Breast epithelium (tissue), 4 donors: ENCODE results near the gene IL36B. TPM values are rescaled to one million over a fixed set of nuclear protein-coding genes. Genes with fewer than 3 reads are reported as not detected.

ENCODE experiments used
- DNase-seq, 2 donors: peaks; one replicate each; pipeline ENCODE4 v3.0.0-alpha.2; 2019; ENCODE audit warnings: low spot score in 2 of 2
- H3K27ac ChIP-seq, 2 donors: fragments of 200-600 bp; sonication (generic) in 1 of 2; one replicate each; pipeline ENCODE4 v1.5.1; 2016 to 2019; ENCODE audit warnings: mild to moderate bottlenecking in 1 of 2
- H3K27me3 ChIP-seq, 2 donors: fragments of 200-600 bp; sonication (generic) in 1 of 2; one replicate each; pipeline versions ENCODE4 v1.5.1 to v1.6.0; 2017 to 2019; ENCODE audit warnings: control low read depth in 1 of 2, mild to moderate bottlenecking in 1 of 2
- H3K36me3 ChIP-seq: fragments of 200-600 bp; one replicate; pipeline ENCODE4 v1.5.1; 2019
- H3K4me1 ChIP-seq, 2 donors: fragments of 200-600 bp; sonication (generic); one replicate each; pipeline ENCODE4 v1.5.1; 2016 to 2019; ENCODE audit warnings: control low read depth in 1 of 2
- H3K4me3 ChIP-seq, 3 donors: fragments of 200-600 bp; sonication (generic); 1 replicate in 2 of 3; 2 replicates in 1 of 3; pipeline ENCODE4 v1.5.1; 2016 to 2019; ENCODE audit warnings: mild to moderate bottlenecking in 3 of 3, moderate library complexity in 2 of 3
- H3K9me3 ChIP-seq, 2 donors: fragments of 200-600 bp; sonication (generic) in 1 of 2; one replicate each; pipeline ENCODE4 v1.5.1; 2016 to 2019; ENCODE audit warnings: control low read depth in 1 of 2
- CTCF ChIP-seq, 3 donors: fragments of 450-650 bp; IDR thresholded peaks; one replicate each; pipeline ENCODE4 v1.5.1; 2016 to 2017; ENCODE audit warnings: antibody characterized with exemption in 3 of 3, mild to moderate bottlenecking in 3 of 3, moderate library complexity in 3 of 3
- POLR2A ChIP-seq: fragments of 450-650 bp; IDR thresholded peaks from one replicate; pipeline ENCODE4 v1.6.1; 2016; ENCODE audit warnings: antibody characterized with exemption, mild to moderate bottlenecking, moderate library complexity
- POLR2AphosphoS5 ChIP-seq, 3 donors: sonication (generic); formaldehyde crosslinking; IDR thresholded peaks; one replicate each; pipeline ENCODE4 v1.6.1; 2017; ENCODE audit warnings: antibody characterized with exemption in 3 of 3
- intact Hi-C: fragments of 100-400 bp; cut with DNase I; formaldehyde crosslinking; loops from one replicate; pipeline ENCODE4 v1.15.1; 2023; ENCODE audit warnings: low total_unique reads
- total RNA-seq, 3 donors: library from RNA; depleted of rRNA; stranded (reverse); fragments of >200 nt; gene quantifications; one replicate each; pipeline ENCODE4 v1.1.0, GENCODE V29; 2016

Gene IL36B
- total RNA-seq, 3 donors from 2014 or later, result not detected

GRCh38 chr2:113064281-113064680, 11.6 kb upstream of the IL36B start:
- Histone ChIP-seq H3K27ac (no peak overlapping the region), H3K4me1 (no peaks in the 10 kb centered on the region), H3K9me3 (no peaks in the 10 kb centered on the region), H3K36me3 (no peaks in the 10 kb centered on the region), H3K4me3 (no peak overlapping the region), H3K27me3 (no peaks in the 10 kb centered on the region)
- TF ChIP-seq CTCF (IDR thresholded peaks at IDR 0.05) (no peak), POLR2AphosphoS5 (IDR thresholded peaks at IDR 0.05) (no peak), POLR2A (no peak)
- no peak for DNase-seq
- intact Hi-C loops, result loop anchor here (10.0 kb wide), 1 partner anchor 1899 kb away; no protein-coding TSS in a partner anchor

- H3K36me3 ChIP-seq, result no peaks in the 10 kb centered on the region
- no peaks in the 10 kb centered on the region for H3K4me1 ChIP-seq
- no peak overlapping the region for H3K4me3 ChIP-seq
- no peaks in the 10 kb centered on the region for H3K9me3 ChIP-seq
- H3K27ac ChIP-seq, result no peak overlapping the region
- no peak for DNase-seq
- TF ChIP-seq POLR2A (no peak), CTCF (IDR thresholded peaks at IDR 0.05) (no peak), POLR2AphosphoS5 (IDR thresholded peaks at IDR 0.05) (no peak)
- no peaks in the 10 kb centered on the region for H3K27me3 ChIP-seq
- intact Hi-C loops, result loop anchor here (10.0 kb wide), 1 partner anchor 1897 kb away; no protein-coding TSS in a partner anchor
Measured at GRCh38 chr2:113061896-113062770, 9.5 kb upstream of the IL36B start.

- no peaks in the 10 kb centered on the region for H3K27me3 ChIP-seq
- no peak for DNase-seq
- H3K36me3 ChIP-seq, result no peaks in the 10 kb centered on the region
- no peaks in the 10 kb centered on the region for H3K9me3 ChIP-seq
- TF ChIP-seq CTCF (IDR thresholded peaks at IDR 0.05) (no peak), POLR2A (no peak), POLR2AphosphoS5 (IDR thresholded peaks at IDR 0.05) (no peak)
- no peak overlapping the region for H3K27ac ChIP-seq
- intact Hi-C loops, result loop anchor here (10.0 kb wide), 1 partner anchor 1896 kb away; no protein-coding TSS in a partner anchor
- H3K4me1 ChIP-seq, result no peaks in the 10 kb centered on the region
- H3K4me3 ChIP-seq, result no peak overlapping the region
Measured at GRCh38 chr2:113061241-113061640, 8.6 kb upstream of the IL36B start.

DNA sequence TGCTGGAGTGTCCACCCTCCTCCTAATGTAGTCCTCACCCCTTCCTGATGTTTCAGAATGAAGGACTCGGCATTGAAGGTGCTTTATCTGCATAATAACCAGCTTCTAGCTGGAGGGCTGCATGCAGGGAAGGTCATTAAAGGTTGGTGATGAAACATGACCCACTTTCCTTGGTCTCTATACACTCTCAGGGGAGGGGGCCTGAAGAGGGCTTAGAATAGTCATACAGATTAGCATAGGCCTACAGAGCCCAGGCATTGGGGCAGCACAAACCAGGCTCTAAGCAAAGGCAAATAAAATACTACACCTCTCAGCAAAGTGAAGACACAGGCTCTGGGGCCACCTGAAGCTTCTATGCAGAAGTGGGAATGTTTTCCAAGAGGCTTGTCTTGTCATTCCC, 8.1 kb upstream of the IL36B start:
- H3K36me3 ChIP-seq, result no peaks in the 10 kb centered on the region
- intact Hi-C loops, result loop anchor here (10.0 kb wide), 1 partner anchor 1896 kb away; no protein-coding TSS in a partner anchor
- no peak for TF ChIP-seq POLR2AphosphoS5 (IDR thresholded peaks at IDR 0.05)
- TF ChIP-seq POLR2A, result no peak
- no peak for TF ChIP-seq CTCF (IDR thresholded peaks at IDR 0.05)
- H3K4me1 ChIP-seq, result no peaks in the 10 kb centered on the region
- no peak for DNase-seq
- no peak overlapping the region for H3K27ac ChIP-seq
- no peaks in the 10 kb centered on the region for H3K27me3 ChIP-seq
- H3K4me3 ChIP-seq, result no peak overlapping the region
- H3K9me3 ChIP-seq, result no peaks in the 10 kb centered on the region

DNA sequence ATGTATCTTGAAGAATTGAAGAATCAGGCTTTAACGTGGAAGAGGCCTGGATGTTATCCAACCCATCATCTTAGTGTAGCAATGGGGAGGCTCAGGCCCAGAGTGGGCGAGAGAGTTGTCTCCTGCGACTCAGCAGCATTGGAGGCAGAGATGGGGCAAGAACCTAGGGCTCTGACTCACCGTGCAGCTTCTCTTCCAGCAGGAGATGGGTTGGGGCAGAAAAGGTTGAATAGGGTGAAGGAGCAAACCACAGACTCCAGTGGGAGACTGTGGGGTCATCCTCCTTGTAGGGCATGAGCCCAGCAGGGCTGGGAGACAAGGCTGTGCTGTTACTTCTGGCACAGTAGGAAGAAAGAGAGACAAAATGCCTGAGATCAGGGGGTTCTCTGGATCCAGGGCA, 7.7 kb upstream of the IL36B start:
- TF ChIP-seq POLR2A, result no peak
- no peak for TF ChIP-seq POLR2AphosphoS5 (IDR thresholded peaks at IDR 0.05)
- TF ChIP-seq CTCF (IDR thresholded peaks at IDR 0.05), result no peak
- Histone ChIP-seq H3K36me3 (no peaks in the 10 kb centered on the region), H3K27me3 (no peaks in the 10 kb centered on the region), H3K9me3 (peaks cover 0 to 2% of the 10 kb centered on the region in 2 donors), H3K4me3 (no peak overlapping the region), H3K4me1 (no peaks in the 10 kb centered on the region), H3K27ac (no peak overlapping the region)
- intact Hi-C loops, result loop anchor here (10.0 kb wide), 1 partner anchor 1896 kb away; no protein-coding TSS in a partner anchor
- DNase-seq, result no peak
